Measurements from ENCODE around the gene CMPK2.
"Not testable (repeated sequence)": the region's sequence is repeated elsewhere in the genome, so short reads cannot be mapped to it uniquely, and the experiment has no call there.

The CMPK2 gene

DNA sequence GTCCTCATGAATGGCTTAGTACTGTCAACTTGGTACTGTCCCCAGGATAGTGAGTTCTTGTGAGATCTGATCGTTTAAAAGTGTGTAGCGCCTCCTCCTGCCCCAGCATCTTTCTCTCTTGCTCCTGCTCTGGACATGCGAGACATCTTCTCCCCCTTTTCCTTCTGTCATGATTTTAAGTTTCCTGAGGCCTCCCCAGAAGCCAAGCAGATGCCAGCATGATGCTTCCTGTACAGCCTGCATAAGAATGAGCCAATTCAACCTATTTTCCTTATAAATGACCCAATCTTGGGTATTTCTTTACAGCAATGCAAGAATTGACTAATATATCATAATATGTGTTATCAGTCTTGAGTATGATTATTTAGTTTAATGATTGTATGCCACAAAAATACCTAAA, 8.3 kb upstream of the CMPK2 start:
- Mint-ChIP-seq H3K4me1 (peaks cover 58% of the 10 kb centered on the region), H3K27me3 (no peaks in the 10 kb centered on the region), H3K4me3 (no peak overlapping the region), H3K27ac (no peak overlapping the region), H3K9me3 (peaks cover 4% of the 10 kb centered on the region), H3K36me3 (peaks cover 14% of the 10 kb centered on the region)
- CTCF ChIA-PET: no interaction called here
- DNase-seq: no peak

- H3K4me3 Mint-ChIP-seq: no peak overlapping the region
Measured at GRCh38 chr2:6872394-6872793, 6.7 kb upstream of the CMPK2 start.

GRCh38 chr2:6866982-6867381, 1.3 kb upstream of the CMPK2 start:
- Mint-ChIP-seq H3K4me3 (peak overlapping the region; percentile 96), H3K36me3 (peaks cover 34% of the 10 kb centered on the region), H3K27me3 (no peaks in the 10 kb centered on the region), H3K27ac (peak overlapping the region; percentile 67), H3K4me1 (peaks cover 46% of the 10 kb centered on the region), H3K9me3 (peaks cover 1% of the 10 kb centered on the region)
- DNase-seq: no peak
- CTCF ChIA-PET: interaction anchor here (0.6 to 7.2 kb wide), 9 partner anchors 11 to 192 kb away, joined by 3 to 116 read pairs (median 4); partner anchors contain the start of gene RSAD2

More at GRCh38 chr2:6872394-6872793, 6.7 kb upstream of the CMPK2 start:
- Mint-ChIP-seq H3K27me3 (no peaks in the 10 kb centered on the region), H3K36me3 (peaks cover 16% of the 10 kb centered on the region), H3K9me3 (peaks cover 4% of the 10 kb centered on the region), H3K4me1 (peaks cover 45% of the 10 kb centered on the region), H3K27ac (no peak overlapping the region)
- no peak for DNase-seq
- CTCF ChIA-PET: interaction anchor here (0.6 to 1.4 kb wide), 2 partner anchors 172 to 693 kb away, joined by 3 to 4 read pairs; no protein-coding TSS in a partner anchor

DNA sequence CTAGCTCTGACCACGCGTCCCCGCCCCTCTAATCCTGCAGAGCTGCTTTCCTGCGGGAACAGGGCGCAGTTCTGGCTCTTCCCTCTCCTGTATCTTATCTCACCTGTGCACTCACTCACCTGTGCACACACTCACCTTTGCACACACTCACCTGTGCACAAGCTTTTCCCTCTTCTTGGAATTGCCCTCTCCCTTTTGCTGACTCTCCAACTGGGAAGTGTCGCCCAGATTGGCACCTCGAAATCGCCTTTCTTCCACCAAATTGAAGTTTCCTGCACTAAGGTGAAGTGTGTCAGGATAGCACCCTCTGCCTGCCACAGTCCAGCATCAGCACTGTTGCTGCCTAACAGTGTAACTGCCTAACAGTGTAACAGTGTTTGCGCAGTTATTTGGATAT, 566 bp upstream of the CMPK2 start:
- Mint-ChIP-seq H3K27ac (peak overlapping the region; percentile 92), H3K9me3 (peaks cover 8% of the 10 kb centered on the region), H3K36me3 (peaks cover 41% of the 10 kb centered on the region), H3K4me1 (peaks cover 49% of the 10 kb centered on the region), H3K27me3 (no peaks in the 10 kb centered on the region), H3K4me3 (peak overlapping the region; percentile 96)
- CTCF ChIA-PET: interaction anchor here (0.7 to 7.2 kb wide), 12 partner anchors 12 to 192 kb away, joined by 3 to 116 read pairs (median 4); partner anchors contain the start of genes RNF144A and RSAD2
- peak; percentile 56 for DNase-seq

DNA sequence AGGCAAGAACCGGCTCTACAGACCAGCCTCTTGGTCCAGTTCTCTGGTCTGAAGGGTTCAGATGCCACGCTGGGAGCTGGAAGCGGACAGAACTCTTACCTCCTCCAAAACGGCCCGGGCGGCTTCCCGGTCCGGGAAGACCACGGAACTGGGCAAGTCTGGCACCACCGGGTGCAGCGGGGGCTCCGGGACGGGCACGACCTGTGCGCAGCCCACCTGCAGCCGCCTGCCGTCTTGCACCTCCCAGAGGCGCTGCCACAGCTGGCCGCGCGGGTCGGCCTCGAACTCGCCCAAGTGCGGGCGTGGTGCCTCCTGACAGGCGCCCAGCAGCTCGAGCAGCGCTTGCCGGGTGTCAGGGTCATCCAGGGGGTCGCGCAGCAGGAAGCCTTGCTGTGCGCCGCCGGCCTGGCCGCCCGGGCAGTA, 773 bp downstream of the CMPK2 start:
- peak overlapping the region; percentile 72 for H3K4me3 Mint-ChIP-seq
- no peaks in the 10 kb centered on the region for H3K27me3 Mint-ChIP-seq
- H3K36me3 Mint-ChIP-seq: peaks cover 55% of the 10 kb centered on the region
- DNase-seq: peak; percentile 43
- H3K9me3 Mint-ChIP-seq: peaks cover 22% of the 10 kb centered on the region
- peaks cover 48% of the 10 kb centered on the region for H3K4me1 Mint-ChIP-seq
- CTCF ChIA-PET: interaction anchor here (0.8 to 7.2 kb wide), 8 partner anchors 13 to 91 kb away, joined by 3 to 116 read pairs (median 4); partner anchors contain the start of genes RNF144A and RSAD2
- H3K27ac Mint-ChIP-seq: peak overlapping the region; percentile 87

- Mint-ChIP-seq H3K27ac (peak overlapping the region; percentile 87), H3K4me3 (peak overlapping the region; percentile 72), H3K4me1 (peaks cover 48% of the 10 kb centered on the region), H3K27me3 (no peaks in the 10 kb centered on the region), H3K9me3 (peaks cover 27% of the 10 kb centered on the region), H3K36me3 (peaks cover 58% of the 10 kb centered on the region)
- no peak for DNase-seq
- CTCF ChIA-PET: interaction anchor here (0.5 to 7.2 kb wide), 7 partner anchors 14 to 52 kb away, joined by 3 to 116 read pairs (median 4); partner anchors contain the start of genes RNF144A and RSAD2
Measured at GRCh38 chr2:6864231-6864754, 1.4 kb downstream of the CMPK2 start.

GRCh38 chr2:6863792-6864191, 1.9 kb downstream of the CMPK2 start:
- Mint-ChIP-seq H3K36me3 (peaks cover 59% of the 10 kb centered on the region), H3K27ac (no peak overlapping the region), H3K27me3 (no peaks in the 10 kb centered on the region), H3K4me3 (peak overlapping the region; percentile 72), H3K4me1 (peaks cover 50% of the 10 kb centered on the region), H3K9me3 (peaks cover 29% of the 10 kb centered on the region)
- CTCF ChIA-PET: interaction anchor here (0.5 to 7.2 kb wide), 4 partner anchors 15 to 46 kb away, joined by 3 to 116 read pairs (median 6); partner anchors contain the start of gene RSAD2
- DNase-seq: no peak

DNA sequence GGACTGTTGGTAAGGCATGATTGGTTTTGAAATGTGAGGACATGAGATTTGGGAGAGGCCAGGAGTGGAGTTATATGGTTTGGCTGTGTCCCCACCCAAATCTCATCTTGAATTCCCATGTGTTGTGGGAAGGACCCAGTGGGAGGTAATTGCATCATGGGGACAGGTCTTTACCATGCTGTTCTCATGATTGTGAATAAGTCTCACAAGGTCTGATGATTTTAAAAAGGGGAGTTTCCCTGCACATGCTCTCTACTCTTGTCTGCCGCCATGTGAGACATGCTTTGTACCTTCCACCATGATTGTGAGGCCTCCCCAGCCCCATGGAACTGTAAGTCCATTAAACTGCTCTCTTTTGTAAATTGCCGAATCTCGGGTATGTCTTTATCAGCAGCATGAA, 5.4 kb downstream of the CMPK2 start:
- Mint-ChIP-seq H3K4me1 (peaks cover 60% of the 10 kb centered on the region), H3K27me3 (no peaks in the 10 kb centered on the region), H3K36me3 (peaks cover 86% of the 10 kb centered on the region), H3K9me3 (peaks cover 40% of the 10 kb centered on the region), H3K27ac (no peak overlapping the region), H3K4me3 (no peak overlapping the region)
- CTCF ChIA-PET: interaction anchor here (1.1 to 2.2 kb wide), 2 partner anchors 10 to 35 kb away, joined by 3 to 5 read pairs; no protein-coding TSS in a partner anchor
- DNase-seq: no peak

DNA sequence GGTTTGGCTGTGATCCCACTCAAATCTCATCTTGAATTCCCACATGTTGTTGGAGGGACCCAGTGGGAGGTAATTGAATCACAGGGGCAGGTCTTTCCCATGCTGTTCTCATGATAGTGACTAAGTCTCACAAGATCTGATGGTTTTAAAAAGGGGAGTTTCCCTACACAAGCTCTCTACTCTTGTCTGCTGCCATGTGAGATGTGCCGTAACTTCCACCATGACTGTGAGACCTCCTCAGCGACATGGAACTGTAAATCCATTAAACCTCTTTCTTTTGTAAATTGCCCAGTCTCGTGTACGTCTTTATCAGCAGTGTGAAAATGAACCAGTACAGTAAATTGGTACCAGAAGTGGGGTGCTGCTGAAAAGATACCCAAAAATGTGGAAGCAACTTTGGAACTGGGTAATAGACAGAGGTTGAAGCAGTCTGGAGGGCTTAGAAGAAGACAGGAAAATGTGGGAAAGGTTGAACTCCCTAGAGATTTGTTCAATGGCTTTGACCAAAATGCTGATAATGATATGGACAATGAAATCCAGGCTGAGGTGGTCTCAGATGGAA, 7.2 kb downstream of the CMPK2 start:
- H3K27me3 Mint-ChIP-seq, DNase-seq, CTCF ChIA-PET, H3K4me3 Mint-ChIP-seq, H3K27ac Mint-ChIP-seq: not testable (repeated sequence)
- Mint-ChIP-seq H3K4me1 (peaks cover 52% of the 10 kb centered on the region), H3K9me3 (peaks cover 40% of the 10 kb centered on the region), H3K36me3 (peaks cover 90% of the 10 kb centered on the region)

GRCh38 chr2:6856548-6856920, 9.2 kb downstream of the CMPK2 start:
- H3K27me3 Mint-ChIP-seq: no peaks in the 10 kb centered on the region
- no peak for DNase-seq
- H3K27ac Mint-ChIP-seq: no peak overlapping the region
- CTCF ChIA-PET: no interaction called here
- peaks cover 48% of the 10 kb centered on the region for H3K4me1 Mint-ChIP-seq
- H3K36me3 Mint-ChIP-seq: peaks cover 83% of the 10 kb centered on the region
- H3K4me3 Mint-ChIP-seq: no peak overlapping the region
- H3K9me3 Mint-ChIP-seq: peaks cover 35% of the 10 kb centered on the region

DNA sequence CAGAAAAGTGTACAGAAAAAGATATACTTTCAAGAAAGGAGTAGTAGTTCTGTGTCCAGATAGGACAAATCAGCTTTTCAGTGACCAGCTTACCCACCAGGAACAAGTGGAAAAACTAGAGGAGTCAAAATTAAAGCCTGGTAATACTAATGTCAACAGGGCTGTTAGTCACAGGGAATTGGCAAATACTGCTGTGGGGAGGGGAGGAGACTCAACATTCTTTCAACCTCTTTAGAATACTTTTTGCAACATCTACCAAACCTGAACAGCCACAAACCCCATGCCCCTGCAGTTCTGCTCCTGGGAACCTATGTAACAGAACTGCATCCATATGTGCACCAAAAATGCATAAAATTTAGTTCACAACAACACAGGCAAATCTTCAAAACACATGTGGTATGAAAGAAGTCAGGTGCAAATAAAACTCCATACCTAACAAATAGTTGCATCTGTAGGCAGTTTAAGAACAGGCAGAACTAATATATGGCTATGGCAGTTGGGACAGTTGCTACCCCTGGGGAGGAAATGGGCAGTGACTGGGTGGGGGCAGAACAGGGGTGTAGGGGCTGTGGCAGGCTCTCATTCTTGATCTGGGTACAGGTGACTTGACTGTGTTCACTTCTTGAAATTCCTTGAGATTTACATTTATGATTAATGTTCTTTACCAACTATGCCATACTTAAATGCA, 9.7 kb downstream of the CMPK2 start:
- Mint-ChIP-seq H3K4me1 (peaks cover 46% of the 10 kb centered on the region), H3K36me3 (peaks cover 83% of the 10 kb centered on the region), H3K27ac (no peak overlapping the region), H3K9me3 (peaks cover 29% of the 10 kb centered on the region), H3K4me3 (no peak overlapping the region), H3K27me3 (no peaks in the 10 kb centered on the region)
- CTCF ChIA-PET: no interaction called here
- no peak for DNase-seq

- H3K36me3 Mint-ChIP-seq: peaks cover 81% of the 10 kb centered on the region
- H3K27me3 Mint-ChIP-seq: no peaks in the 10 kb centered on the region
- H3K4me3 Mint-ChIP-seq: no peak overlapping the region
- CTCF ChIA-PET: no interaction called here
- DNase-seq: no peak
- peaks cover 13% of the 10 kb centered on the region for H3K9me3 Mint-ChIP-seq
- no peak overlapping the region for H3K27ac Mint-ChIP-seq
- H3K4me1 Mint-ChIP-seq: peaks cover 48% of the 10 kb centered on the region
Measured at GRCh38 chr2:6854416-6854815, 11.3 kb downstream of the CMPK2 start.

DNA sequence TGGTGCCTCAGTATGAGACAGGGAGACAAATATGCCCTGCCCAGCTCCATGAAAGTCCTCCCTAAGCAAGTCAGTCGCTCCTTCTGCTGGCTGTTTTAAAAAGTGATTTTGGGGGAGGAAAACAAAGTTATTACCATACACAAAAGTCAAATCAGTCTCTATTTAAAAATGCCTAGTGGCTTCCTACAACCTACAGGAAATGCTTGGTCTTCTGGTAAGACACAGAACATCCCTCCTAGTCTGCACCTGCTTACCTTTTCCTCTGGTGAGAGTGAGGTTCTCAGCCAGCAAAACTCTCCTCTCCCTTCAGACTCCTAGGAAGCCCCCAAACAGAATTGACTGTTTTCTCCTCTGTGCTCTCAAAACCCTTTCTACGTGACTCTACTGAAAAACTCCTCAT, 13.5 kb downstream of the CMPK2 start:
- no peaks in the 10 kb centered on the region for H3K27me3 Mint-ChIP-seq
- no peak for DNase-seq
- peaks cover 9% of the 10 kb centered on the region for H3K9me3 Mint-ChIP-seq
- CTCF ChIA-PET: no interaction called here
- no peak overlapping the region for H3K4me3 Mint-ChIP-seq
- peak overlapping the region; percentile 43 for H3K27ac Mint-ChIP-seq
- peaks cover 47% of the 10 kb centered on the region for H3K4me1 Mint-ChIP-seq
- H3K36me3 Mint-ChIP-seq: peaks cover 81% of the 10 kb centered on the region

DNA sequence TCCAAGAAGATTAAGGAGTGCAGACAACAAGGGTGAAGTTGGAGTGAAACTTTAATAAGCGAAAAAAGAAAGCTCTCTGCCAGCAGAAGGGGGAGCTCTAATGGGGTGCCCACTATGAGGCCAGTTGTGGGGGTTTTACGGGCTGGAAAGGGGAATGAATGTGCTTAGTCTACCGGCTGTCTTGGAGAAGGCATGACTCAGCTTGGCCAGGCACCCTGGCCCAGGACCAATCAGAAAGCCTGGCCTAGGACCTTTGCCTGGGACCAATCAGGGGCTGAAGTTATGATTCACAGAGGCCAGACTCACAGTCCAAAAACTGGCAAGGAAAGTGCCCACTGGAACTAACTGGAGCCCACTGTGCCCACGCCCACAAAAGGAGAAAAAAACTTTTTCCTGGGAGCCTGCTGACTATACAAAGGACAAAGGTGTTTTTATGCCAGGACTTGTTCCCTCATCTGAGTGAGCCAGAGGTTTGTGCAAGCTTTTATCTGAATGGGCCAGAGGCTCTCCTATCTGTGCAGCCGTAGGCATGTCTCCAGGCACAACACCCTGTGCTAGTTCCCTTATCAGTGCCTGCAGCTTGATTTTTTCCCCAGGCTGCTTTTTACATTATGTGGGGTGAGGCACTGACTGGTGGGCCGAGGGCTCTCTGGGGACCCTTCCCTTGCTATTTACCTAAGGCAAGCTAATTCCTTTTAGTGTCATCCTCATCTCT, 18.6 kb downstream of the CMPK2 start:
- H3K4me3 Mint-ChIP-seq: no peak overlapping the region
- CTCF ChIA-PET: interaction anchor here (2.1 kb wide), 1 partner anchor 12 kb away, joined by 5 read pairs; no protein-coding TSS in a partner anchor
- no peaks in the 10 kb centered on the region for H3K27me3 Mint-ChIP-seq
- DNase-seq: no peak
- peaks cover 17% of the 10 kb centered on the region for H3K4me1 Mint-ChIP-seq
- H3K36me3 Mint-ChIP-seq: peaks cover 81% of the 10 kb centered on the region
- no peak overlapping the region for H3K27ac Mint-ChIP-seq
- peaks cover 53% of the 10 kb centered on the region for H3K9me3 Mint-ChIP-seq
